ENCODE results near the gene LPCAT2. TPM values are rescaled to one million over a fixed set of nuclear protein-coding genes. Genes with fewer than 3 reads are reported as not detected.
A peak's percentile ranks its signal among the peaks of the same experiment; 100 is the strongest.

LPCAT2 gene
- total and polyA plus RNA-seq, 2 donors (not counting 3 experiments of a cell fraction or from before 2014, with no cell fraction given), result 64.5 to 72.9 TPM

- dilution Hi-C loops (cut with MboI; ENCODE audit: extremely low pct_ligation_motif_present, low sequenced_read_pairs) (no loop called here), intact Hi-C loops (cut with micrococcal nuclease) (no loop called here)
- peaks cover 9% of the 10 kb centered on the region for H3K79me2 ChIP-seq (ENCODE audit: control insufficient read depth, insufficient read depth, low read length)
- no peaks in the 10 kb centered on the region for H4K20me1 ChIP-seq (replicated peaks; ENCODE audit: control insufficient read depth, extremely low read depth, insufficient read depth, low read length)
- H3K27me3 ChIP-seq (ENCODE audit: control insufficient read depth in 2 of 2, insufficient read depth in 2 of 2, low read length in 2 of 2), result no peaks in the 10 kb centered on the region
- peak overlapping the region; percentile 63 for H3K27ac ChIP-seq (ENCODE audit: insufficient read depth, low read depth, low read length)
- no peaks in the 10 kb centered on the region for H3K9me3 ChIP-seq (replicated peaks; ENCODE audit: control insufficient read depth, insufficient read depth, low read length)
- BruUV-seq (replicated peaks), result no TSS peak
- peak; percentile 62 for DNase-seq (ENCODE audit: low read depth, low spot score)
- peaks cover 2% of the 10 kb centered on the region for H3K9me1 ChIP-seq (replicated peaks; ENCODE audit: control insufficient read depth, extremely low read depth, insufficient read depth, low read length)
- ChIA-PET CTCF (interaction anchor here (0.6 to 5.4 kb wide), 8 partner anchors 8 to 64 kb away, joined by 3 to 29 read pairs (median 6); no protein-coding TSS in a partner anchor), POLR2A (no interaction called here)
- no peak overlapping the region for H2AFZ ChIP-seq (ENCODE audit: low read depth, low read length)
- TF ChIP-seq POLR2AphosphoS5 (IDR thresholded peaks at IDR 0.05; ENCODE audit: insufficient read depth, low read depth, low read length), result no peak
- peak; percentile 40 for TF ChIP-seq JUN (IDR thresholded peaks at IDR 0.05; ENCODE audit: borderline replicate concordance, insufficient read depth, insufficient read length, low read depth)
- H3K36me3 ChIP-seq (ENCODE audit: control insufficient read depth in 2 of 2, extremely low read depth in 1 of 2, insufficient read depth in 2 of 2, low read length in 2 of 2), result peaks cover 8 to 24% of the 10 kb centered on the region in 2 experiments
- H3K4me2 ChIP-seq (ENCODE audit: insufficient read depth, low read length), result no peak overlapping the region
- peak overlapping the region; percentile 24 for H3K9ac ChIP-seq (replicated peaks; ENCODE audit: extremely low read depth, insufficient read depth, low read length)
- peaks cover 38% of the 10 kb centered on the region for H3K4me1 ChIP-seq (ENCODE audit: control insufficient read depth, extremely low read depth, insufficient read depth, low read length)
- FAIRE-seq, result no peak
- H3K4me3 ChIP-seq (replicated peaks in 1 of 3; ENCODE audit: insufficient read depth in 1 of 3, low read depth in 1 of 3, low read length in 3 of 3), result no peak overlapping the region
Observed at GRCh38 chr16:55529018-55529417, 20.1 kb downstream of the LPCAT2 start.

DNA sequence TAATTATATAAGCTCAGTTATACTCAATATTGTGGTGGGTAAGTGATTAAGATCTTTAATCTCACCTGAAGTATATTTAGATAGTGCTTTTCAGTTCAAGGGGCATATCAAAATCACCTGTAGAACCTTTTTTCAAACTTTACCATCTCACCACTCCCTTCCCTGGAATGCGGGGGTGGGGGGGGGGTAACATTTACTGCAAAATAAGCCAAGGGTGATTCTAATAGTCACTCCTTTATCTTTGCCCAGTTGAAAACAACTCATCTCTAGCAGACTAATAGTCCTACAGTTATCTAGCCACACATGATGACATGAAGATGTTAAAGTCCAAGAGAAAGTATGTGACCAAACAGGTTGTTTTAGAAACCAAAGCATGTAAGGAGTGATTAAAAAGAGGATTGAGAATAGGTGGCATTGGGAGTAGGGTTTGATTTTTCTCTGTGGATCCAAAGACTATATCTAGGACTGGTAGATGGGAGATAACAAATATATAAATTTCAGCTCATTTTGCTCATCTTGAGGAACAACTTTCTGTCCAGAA lies 21.5 kb downstream of the LPCAT2 start:
- POLR2A ChIA-PET, result no interaction called here
- Histone ChIP-seq H3K9me3 (replicated peaks; ENCODE audit: control insufficient read depth, insufficient read depth, low read length) (no peaks in the 10 kb centered on the region), H3K27ac (ENCODE audit: insufficient read depth, low read depth, low read length) (no peak overlapping the region), H4K20me1 (replicated peaks; ENCODE audit: control insufficient read depth, extremely low read depth, insufficient read depth, low read length) (no peaks in the 10 kb centered on the region), H3K36me3 (ENCODE audit: control insufficient read depth in 2 of 2, extremely low read depth in 1 of 2, insufficient read depth in 2 of 2, low read length in 2 of 2) (peaks cover 8 to 34% of the 10 kb centered on the region in 2 experiments), H3K27me3 (ENCODE audit: control insufficient read depth in 2 of 2, insufficient read depth in 2 of 2, low read length in 2 of 2) (no peaks in the 10 kb centered on the region), H3K9ac (replicated peaks; ENCODE audit: extremely low read depth, insufficient read depth, low read length) (no peak overlapping the region), H3K9me1 (replicated peaks; ENCODE audit: control insufficient read depth, extremely low read depth, insufficient read depth, low read length) (no peaks in the 10 kb centered on the region), H3K4me1 (ENCODE audit: control insufficient read depth, extremely low read depth, insufficient read depth, low read length) (peaks cover 27% of the 10 kb centered on the region), H3K4me2 (ENCODE audit: insufficient read depth, low read length) (no peak overlapping the region), H2AFZ (ENCODE audit: low read depth, low read length) (no peak overlapping the region), H3K4me3 (replicated peaks in 1 of 3; ENCODE audit: insufficient read depth in 1 of 3, low read depth in 1 of 3, low read length in 3 of 3) (no peak overlapping the region), H3K79me2 (ENCODE audit: control insufficient read depth, insufficient read depth, low read length) (no peaks in the 10 kb centered on the region)
- FAIRE-seq (no peak), DNase-seq (ENCODE audit: low read depth, low spot score) (no peak)
- TF ChIP-seq, protein P1, sequence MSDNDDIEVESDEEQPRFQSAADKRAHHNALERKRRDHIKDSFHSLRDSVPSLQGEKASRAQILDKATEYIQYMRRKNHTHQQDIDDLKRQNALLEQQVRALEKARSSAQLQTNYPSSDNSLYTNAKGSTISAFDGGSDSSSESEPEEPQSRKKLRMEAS (IDR thresholded peaks at IDR 0.05; ENCODE audit: insufficient read depth, insufficient read length), result no peak
- no peak for TF ChIP-seq EZH2 (IDR thresholded peaks at IDR 0.05; ENCODE audit: borderline replicate concordance, low read depth, low read length, severe bottlenecking)
- no peak for TF ChIP-seq JUN (IDR thresholded peaks at IDR 0.05; ENCODE audit: borderline replicate concordance, insufficient read depth, insufficient read length, low read depth)
- TF ChIP-seq MYC (IDR thresholded peaks at IDR 0.05; ENCODE audit: low read depth, low read length), result no peak
- no peak for TF ChIP-seq POLR2AphosphoS5 (IDR thresholded peaks at IDR 0.05; ENCODE audit: insufficient read depth, low read depth, low read length)
- TF ChIP-seq POLR2A (IDR thresholded peaks at IDR 0.05; ENCODE audit: low read depth, low read length), result no peak
- TF ChIP-seq GATA2 (IDR thresholded peaks at IDR 0.05; ENCODE audit: insufficient read depth, insufficient read length, low read depth, low read length), result no peak
- no peak for TF ChIP-seq FOS (IDR thresholded peaks at IDR 0.05; ENCODE audit: borderline replicate concordance, insufficient read depth, low read length)
- TF ChIP-seq CTCF (IDR thresholded peaks at IDR 0.05; ENCODE audit: extremely low read depth in 1 of 2, insufficient read depth in 1 of 2, low read depth in 1 of 2, low read length in 2 of 2), result no peak
- dilution Hi-C loops (cut with MboI; ENCODE audit: extremely low pct_ligation_motif_present, low sequenced_read_pairs), result no loop called here
- BruUV-seq (replicated peaks), result no TSS peak
- intact Hi-C loops (cut with micrococcal nuclease), result no loop called here
- CTCF ChIA-PET, result interaction anchor here (0.5 to 1.6 kb wide), 2 partner anchors 65 to 67 kb away, joined by 3 read pairs; no protein-coding TSS in a partner anchor
